ENCODE measurements around the gene ESPNL.
"Not testable (repeated sequence)": the region's sequence is repeated elsewhere in the genome, so short reads cannot be mapped to it uniquely, and the experiment has no call there.

Gene ESPNL

DNA sequence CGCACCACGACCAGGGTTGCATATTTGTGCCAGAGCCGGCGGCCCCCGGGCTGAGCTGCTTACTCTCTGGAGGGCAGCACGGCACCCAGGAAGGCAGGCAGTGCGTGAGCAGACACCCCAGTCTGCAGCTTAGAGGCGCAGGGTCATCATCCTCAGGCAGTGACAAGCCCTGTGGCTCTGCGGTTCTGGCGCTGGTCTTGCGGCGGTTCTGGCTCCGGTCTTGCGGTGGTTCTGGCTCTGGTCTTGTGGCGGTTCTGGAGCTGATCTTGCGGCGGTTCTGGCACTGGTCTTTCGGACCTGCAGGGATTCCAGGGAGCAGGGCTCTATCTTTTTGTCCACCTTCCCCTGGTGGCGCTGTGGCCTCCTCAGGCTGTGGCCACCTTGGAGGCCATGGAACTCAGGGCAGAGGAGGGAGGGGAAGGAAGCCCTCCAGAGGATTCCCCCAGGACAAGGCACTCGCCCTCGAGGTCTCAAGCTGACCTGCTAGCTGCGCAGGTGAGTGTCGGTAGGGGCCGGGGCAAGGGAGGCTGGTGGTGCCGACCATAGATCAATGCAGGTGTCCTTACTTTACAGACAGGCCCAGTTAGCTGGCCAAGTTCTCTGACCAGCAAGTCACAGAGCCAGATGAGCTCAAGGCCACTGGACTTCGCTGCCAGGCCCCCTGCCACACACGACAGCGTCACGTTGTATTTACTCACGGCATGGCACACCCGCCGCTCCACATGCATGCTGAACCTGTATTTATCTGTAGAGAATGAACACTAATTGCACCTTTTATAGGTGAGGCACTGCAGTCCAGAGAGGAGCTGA, 14.9 kb downstream of the ESPNL start:
- no peak for DNase-seq (ENCODE audit: low read depth in 4 of 4, low spot score in 1 of 4)

DNA sequence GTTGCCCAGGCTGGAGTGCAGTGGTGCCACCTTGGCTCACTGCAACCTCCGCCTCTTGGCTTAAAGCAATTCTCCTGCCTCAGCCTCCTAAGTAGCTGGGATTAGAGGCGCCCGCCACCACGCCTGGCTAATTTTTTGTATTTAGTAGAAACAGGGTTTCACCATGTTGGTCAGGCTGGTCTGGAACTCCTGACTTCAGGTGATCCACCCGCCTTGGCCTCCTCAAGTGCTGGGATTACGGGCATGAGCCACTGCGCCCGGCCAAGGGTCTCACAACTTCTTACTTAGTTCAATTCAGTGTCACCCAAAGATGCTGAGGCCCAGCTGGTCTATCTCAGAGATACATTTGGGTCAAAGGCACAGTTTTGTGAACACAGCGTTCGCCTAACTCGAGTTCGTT, 15.6 kb downstream of the ESPNL start:
- not testable (repeated sequence) for DNase-seq (ENCODE audit: low read depth in 4 of 4, low spot score in 1 of 4)

DNA sequence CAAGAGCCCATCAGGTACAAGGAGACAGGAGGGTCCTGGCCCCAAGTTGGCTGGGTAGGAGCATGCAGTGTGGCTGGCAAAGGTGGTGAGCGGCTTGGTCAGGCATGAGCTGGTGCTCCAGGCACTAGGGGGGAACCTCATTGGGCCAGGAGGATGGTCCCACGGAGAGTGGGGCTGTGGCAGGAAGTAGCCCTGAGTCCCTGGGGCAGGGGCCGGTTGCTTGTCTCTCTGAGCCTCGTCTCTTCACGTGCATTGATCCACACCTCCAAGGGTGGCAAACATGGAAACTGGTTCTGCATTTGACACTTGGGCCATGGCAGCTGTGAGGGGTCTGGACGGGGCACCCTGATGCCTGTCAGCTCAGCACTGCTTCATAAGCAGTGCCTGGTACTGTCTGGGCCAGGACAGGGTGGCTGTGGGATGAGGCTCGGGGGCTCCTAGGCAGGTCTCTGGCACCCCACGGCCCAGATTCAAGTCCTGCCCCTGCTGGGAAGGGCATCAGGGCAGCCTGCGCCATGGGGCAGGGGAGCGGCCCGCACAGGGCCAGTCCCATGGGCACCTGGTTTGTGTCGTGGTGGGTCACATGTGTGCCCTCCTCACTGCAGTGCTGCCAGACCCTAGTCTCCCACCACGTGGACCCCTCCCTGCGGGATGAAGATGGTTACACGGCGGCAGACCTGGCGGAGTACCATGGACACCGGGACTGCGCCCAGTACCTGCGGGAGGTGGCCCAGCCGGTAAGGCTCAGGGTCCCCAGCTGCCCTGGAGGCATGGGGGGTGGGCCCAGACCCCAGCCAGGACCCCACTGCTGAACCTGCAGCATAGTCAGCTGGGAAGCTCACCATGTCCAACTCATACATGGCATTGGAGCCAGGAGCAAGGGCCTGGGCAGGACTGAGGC, 16.4 kb downstream of the ESPNL start:
- no peak for DNase-seq (ENCODE audit: low read depth in 4 of 4, low spot score in 1 of 4)

DNA sequence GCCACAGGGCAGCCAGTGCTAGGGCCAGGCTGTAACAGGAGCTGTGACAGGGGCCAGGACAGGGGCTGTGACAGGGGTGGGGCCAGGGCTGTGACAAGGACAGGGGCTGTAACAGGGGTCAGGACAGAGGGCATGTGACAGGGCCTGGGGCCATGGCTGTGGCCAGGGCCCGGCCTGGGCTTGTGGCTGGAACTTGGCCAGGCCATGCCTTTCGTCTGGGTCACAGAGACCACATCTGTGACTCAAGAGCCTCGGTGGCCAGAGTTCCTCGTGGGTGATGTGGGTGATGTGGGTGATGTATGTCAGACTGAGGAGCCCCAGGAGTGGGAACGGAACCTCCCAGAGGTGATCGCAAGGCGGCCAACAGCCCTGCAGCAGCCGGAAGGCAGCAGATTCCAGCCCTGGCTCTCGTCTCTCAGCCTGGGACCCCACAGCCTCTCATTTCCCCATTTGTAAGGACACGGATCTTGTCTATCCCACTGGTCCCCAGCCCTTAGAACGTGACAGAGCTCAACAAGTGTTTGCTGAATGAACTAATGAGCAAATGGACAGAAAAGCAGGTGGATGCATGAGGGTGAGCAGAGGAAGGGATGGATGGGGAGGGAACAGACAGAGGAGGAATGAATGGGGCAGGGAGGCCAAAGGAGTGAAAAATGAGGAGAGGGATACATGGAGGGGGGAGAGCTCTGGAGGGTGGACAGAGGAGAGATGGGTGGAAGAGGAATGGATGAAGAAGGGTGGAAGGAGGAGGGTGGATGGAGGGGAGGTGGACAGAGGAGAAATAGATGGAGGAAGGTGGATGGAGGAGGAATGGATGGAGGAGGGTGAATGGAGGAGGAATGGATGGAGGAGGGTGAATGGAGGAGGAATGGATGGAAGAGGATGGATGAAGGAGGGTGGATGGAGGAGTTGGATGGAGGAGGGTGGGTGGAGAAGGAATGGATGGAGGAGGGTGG, 17.3 kb downstream of the ESPNL start:
- no peak for DNase-seq (ENCODE audit: low read depth in 4 of 4, low spot score in 1 of 4)

DNA sequence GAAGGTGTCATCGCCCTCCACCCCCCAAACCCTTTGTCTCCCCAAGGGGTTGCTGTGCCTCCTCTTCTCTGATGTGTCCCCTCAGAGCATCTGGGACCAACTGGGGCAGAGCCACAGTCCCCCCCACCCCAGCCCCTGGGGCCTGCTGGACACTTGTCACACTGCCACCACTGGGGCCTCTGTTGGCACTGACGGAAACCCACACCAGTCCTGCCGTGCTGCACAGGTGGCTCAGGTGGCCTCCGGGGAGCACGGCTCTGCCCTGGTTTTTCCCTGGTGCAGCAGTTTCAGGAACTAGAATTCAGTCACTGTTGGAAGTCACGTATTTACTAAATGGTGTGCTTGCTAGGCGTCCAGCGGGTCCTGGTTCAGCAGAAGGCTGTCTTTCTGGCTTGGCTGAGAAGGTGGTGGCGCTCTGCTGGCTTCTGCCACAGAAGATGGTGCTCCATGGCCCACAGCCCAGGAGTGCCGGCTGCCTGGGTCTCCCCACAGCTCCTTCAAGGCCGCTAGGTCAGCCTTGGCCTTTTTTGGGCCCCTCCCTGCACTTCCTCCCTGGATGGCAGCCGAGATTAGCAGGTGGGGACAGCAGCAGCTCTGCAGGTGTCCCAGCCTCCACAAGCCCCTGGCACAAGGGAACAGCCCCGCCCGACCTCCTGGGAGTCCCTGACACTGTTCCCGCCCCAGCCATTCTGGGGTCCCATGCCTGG, 19.8 kb downstream of the ESPNL start:
- no peak for DNase-seq (ENCODE audit: low read depth in 4 of 4, low spot score in 1 of 4)

DNA sequence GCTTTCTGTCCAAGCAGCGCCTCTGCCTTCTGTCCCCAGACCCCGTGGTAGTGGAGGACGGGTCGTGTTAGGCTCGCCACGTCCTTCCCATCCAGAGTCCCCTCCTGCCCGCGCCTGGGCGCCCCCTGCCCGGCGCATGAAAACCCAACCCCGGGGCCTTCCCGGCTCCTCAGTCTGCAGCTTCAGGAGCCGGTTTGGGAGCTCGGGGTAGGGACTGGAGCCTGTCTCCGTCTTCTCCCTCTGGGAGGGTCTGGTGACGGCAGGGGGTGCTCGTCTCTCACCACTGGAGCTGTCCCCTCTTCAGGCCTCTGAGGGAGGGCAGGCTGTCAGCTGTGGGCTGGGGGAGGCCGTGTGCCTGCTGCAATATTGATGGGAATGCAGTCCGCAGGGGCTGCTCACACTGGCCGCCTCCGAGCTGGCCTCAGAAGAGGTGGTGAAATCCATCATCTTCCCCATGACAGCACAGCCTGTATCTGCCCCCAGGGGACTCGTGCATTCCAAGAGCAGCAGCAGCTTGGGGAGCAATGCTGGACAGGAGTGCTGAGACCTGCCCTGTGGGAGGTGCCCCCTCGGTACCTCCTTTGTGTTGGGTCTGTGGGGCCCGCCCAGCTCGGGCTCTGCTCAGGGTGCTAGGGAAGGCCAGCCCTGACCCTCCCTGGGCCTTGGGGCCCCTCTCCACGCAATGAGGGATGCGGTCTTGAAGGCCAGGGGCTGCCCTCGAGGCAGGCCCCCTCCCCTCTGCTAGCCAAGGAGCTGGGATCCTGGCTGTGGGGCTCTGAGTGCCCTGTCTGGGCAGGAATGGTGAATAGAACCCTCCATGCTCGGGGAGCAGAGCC, 20.5 kb downstream of the ESPNL start:
- DNase-seq (ENCODE audit: low read depth in 4 of 4, low spot score in 1 of 4) = no peak

DNA sequence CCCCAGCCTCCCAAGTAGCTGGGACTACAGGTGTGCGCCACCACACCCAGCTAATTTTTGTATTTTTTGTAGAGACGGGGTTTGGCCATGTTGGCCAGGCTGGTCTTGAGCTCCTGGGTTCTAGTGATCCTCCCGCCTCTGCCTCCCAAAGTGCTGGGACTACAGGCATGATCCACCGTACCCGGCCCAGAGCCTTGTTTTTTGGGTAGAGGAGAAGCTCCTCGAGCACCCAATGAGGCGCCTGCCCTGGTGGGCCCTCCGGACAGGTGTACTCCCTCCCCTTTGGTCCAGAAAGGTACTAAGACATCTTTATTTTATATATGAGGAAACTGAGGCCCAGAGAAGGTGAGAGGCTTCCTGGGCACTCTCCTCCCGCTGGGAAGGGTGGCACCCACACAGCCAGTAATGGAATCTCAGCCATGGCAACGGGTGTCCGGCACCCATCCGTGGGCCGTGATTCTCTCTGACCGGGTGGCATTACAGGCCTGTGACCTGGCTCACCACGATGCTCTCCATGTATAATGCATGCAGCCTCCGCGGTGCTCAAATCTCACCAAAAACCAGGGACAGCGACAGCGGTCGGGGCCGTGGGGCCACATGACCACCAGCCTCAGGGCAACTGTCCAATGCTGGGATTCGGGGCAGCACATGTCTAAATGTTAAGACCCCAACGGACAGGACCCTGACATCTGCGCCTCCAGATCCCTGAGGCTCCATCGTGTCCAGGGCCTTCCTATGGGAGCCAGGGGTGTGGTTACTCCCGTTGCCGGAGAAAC, 21.6 kb downstream of the ESPNL start:
- no peak for DNase-seq (ENCODE audit: low read depth in 4 of 4, low spot score in 1 of 4)

DNA sequence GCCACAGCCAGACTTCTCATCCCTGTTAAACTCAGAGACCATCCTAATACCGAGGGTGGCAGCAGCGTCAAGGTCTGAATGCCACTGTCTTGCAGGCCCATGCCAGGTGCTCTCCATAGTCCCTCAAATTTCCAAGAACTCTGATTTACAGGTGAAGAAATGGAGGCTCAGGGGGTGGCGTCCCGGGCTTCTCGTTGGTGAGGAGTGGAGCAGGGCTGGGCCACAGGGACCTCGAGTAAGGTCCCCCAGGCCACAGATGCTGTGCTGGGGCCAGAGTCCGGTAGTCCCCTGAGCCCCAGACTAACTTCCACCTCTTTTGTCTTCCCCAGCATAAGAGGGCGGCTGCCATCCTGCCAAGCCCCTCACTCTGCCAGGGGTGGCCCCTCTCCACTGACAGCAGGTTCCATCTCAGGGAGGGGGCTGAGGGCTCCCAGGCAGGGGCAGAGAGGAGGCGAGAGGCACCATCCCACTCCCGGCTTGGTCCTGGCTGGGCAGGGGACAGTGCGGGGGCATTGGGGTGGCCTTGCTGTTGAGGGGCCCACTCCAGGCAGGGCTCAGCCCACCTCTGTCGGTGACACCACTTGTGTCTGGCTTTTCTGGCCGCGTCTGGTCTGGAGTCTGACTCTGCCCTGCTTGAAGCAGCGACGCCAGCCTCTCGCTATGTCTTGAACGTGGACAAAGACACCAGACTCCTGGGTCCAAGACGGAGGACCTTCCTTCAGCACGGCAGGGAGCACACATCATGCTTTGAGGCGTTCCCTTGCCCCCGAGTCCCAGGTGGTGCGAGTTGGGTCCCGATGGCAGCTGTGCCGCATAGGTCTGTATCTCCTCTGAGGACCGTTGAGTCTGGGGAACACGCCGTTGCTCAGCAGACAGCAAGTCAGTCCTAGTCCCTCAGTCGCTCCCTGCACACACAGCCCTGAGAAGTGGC, 22.4 kb downstream of the ESPNL start:
- no peak for DNase-seq (ENCODE audit: low read depth in 4 of 4, low spot score in 1 of 4)

DNA sequence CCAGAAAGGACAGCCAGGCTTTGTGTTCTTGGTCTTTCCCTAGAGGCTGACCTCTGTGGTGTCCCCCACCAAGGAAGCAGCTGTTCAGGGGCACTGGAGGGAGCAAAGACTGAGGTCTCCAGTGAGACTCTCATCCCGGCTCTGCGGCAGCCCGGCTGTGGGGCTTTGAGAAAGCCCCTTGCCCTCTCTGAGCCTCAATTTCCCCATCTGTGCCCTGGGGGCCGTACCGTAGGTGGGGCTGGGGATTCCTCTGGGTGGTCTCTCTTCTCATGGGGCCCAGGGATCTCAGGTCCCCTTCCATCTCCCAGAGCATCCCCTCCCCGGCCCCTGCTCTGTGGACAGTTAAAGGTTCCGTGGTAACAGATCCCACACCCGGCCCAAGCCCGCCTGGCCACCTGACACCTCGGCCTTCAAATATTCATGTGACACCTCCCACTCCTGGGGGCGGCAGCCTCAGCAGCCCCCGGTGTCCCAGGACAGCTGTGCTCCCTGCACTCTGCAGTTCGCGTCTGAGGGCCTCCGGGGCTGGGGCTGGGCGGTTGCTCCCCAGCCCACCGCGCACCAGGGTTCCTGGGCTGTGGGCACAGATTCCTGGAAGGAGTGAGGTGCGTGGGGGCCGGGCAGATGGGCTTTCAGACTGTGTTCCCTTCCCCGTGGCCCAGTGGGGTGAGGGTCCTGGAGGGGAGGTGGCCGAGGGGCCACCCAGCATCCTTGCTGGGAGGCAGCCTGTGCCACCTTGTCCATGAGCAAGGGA, 23.3 kb downstream of the ESPNL start:
- no peak for DNase-seq (ENCODE audit: low read depth in 4 of 4, low spot score in 1 of 4)

DNA sequence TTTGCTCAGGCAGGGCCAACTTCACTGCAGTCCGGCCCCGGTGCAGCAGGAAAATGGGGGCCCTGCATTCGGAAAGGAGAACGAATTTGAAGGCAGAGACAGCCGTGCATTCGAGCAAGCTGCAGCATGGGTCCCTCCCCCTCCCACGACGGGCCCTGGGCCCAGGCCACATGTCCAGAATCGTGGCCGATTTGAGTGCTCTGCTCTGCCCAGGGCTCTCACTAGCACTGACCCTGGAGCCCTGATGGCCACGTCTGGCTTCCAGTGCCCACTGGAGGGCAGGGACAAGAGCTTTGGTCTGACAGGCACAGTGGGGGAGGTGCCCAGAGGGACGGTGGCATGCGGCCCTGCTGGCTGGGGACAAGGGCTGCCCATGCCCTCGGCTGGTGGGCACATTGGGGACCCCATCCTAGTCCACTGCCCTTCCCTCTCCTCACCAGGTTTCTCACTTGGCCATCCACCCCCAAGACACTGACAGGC, 23.9 kb downstream of the ESPNL start:
- DNase-seq (ENCODE audit: low read depth in 4 of 4, low spot score in 1 of 4) = no peak

DNA sequence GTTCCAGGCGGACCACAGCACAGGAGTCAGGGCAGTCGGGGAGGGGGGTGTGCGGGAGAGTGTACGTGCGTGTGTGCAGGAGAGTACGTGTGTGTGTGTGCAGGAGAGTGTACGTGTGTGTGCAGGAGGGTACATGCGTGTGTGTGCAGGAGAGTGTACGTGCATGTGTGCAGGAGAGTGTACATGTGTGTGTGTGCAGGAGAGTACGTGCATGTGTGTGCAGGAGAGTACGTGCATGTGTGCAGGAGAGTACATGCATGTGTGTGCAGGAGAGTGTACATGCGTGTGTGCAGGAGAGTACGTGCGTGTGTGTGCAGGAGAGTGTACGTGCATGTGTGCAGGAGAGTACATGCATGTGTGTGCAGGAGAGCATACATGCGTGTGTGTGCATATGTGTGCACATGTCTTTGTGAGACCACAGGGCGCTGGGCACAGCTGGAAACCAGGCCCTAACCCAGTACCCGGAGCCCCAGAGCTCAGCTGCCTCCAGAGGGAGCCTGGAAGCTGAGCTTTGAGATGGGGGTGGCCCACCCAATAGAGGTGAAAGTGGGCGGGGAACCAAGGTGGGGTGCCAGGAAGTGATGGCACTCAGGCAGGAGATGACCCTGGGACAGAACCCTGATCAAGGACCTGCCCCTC, 24.5 kb downstream of the ESPNL start:
- no peak for DNase-seq (ENCODE audit: low read depth in 4 of 4, low spot score in 1 of 4)

DNA sequence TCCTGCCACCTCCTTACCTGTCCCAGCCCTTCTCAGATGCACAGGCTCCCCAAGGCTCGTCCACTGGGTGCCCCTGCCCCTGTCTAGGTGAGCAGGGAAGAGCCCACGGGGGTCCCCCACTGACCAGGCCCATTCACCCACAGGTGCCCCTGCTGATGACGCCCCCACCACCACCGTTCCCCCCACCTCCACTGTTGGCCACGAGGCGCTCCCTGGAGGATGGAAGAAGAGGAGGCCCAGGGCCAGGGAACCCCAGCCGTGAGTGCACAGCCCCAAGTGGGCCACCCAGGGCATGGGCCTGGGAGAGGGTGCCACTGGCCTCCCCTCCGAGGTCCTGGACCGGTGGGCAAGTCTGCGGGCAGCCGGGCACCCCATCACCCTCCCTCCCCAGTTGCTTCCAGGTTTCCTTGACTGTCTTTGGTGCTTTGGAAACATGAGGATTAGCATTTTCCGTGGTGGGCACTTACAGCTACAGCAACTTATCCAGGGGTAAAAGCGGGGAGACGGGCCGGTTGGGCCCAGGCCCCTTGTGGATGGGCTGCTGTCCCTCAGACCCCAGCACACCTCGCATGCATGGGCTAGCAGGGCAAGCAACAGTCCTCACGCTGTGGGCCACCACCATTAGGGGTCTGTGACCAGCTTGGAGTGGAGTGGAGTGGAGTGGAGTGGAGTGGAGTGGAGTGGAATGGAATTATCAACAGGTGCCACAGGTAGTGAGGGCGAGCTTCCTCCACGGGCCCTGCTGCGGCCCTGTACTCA, 25.2 kb downstream of the ESPNL start:
- DNase-seq (ENCODE audit: low read depth in 4 of 4, low spot score in 1 of 4) = no peak

DNA sequence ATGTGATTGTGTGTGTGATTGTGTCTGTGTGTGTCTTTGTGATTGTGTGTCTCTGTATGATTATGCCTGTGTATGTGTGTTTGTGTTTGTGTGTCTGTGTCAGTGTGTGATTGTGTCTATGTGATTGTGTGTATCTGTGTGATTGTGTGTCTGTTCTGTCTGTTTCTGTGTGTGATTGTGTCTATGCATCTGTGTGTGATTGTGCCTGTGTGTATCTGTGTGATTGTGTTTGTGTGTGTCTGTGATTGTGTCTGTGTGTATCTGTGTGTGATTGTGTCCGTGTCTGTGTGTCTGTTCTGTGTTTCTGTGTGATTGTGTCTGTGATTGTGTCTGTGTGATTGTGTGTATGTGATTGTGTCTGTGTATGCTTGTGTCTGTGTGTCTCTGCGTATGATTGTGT, 26.2 kb downstream of the ESPNL start:
- DNase-seq (ENCODE audit: low read depth in 4 of 4, low spot score in 1 of 4) = no peak

DNA sequence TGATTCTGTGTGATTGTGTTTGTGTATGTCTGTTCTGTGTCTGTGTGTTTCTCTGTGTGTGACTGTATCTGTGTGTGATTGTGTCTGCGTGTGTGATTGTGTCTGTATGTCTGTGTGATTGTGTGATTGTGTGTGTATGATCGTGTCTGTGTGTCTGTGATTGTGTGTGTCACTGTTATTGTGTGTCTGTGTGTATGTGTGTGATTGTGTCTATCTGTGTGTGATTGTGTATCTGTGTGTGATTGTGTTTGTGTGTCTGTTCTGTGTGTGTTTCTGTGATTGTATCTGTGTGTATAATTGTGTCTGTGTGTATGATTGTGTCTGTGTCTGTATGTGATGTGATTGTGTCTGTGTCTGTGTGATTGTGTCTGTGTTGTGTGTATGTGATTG, 26.6 kb downstream of the ESPNL start:
- DNase-seq (ENCODE audit: low read depth in 4 of 4, low spot score in 1 of 4) = no peak

DNA sequence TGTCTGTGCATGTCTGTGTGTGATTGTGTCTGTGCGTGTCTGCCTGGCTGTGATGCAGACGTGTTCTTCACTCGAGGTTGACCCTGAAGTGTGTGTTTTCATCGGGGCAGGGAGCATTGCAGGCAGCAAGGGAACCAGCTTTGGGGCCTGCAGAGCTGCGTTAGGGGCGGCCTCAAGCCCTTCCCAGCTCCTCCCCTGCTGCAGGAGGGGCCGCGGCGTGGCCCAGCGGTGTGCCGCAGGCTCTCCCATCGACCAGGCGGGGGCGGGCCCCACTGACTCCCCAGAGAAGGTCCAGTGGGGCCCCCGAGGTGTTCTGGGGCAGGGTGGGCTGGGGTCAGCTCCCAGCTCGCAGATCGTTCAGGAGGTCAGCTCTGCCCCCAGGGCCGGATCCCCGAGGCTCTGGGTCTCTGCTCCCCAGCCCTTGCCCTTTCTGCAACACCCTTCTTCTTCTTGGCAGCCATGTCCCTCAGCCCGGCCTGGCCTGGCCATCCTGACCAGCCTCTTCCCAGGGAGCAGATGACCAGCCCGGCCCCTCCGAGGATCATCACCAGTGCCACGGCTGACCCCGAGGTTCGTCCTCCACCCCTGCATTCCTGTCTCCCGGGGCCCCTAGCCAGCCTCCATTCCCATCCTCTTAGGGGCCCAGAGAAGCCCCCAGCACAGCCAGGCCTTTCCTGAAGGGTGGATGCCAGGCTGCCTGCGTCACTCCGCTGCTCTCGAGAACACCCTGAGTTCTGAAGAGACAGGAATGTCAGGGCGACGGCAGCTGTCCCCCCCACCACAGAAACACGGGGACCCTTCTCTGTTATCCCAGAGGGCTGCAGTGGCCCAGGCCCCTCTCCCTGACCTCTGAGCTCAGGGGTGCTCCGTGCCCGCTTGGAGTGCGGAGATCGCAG, 27.3 kb downstream of the ESPNL start:
- no peak for DNase-seq (ENCODE audit: low read depth in 4 of 4, low spot score in 1 of 4)

Data from stimulated activated CD4-positive, alpha-beta T cell treated with anti-CD3 and anti-CD28 coated beads, Interleukin-1b, Interleukin-23, amount 100 ng/mL, for 24 hours (primary cell).